Measurements from ENCODE around the gene TIMMDC1. TPM values are rescaled to one million over a fixed set of nuclear protein-coding genes. Genes with fewer than 3 reads are reported as not detected.

Gene TIMMDC1
- total RNA-seq, 4 donors from 2014 or later: 40.4 to 41.9 (median 40.5) TPM

DNA sequence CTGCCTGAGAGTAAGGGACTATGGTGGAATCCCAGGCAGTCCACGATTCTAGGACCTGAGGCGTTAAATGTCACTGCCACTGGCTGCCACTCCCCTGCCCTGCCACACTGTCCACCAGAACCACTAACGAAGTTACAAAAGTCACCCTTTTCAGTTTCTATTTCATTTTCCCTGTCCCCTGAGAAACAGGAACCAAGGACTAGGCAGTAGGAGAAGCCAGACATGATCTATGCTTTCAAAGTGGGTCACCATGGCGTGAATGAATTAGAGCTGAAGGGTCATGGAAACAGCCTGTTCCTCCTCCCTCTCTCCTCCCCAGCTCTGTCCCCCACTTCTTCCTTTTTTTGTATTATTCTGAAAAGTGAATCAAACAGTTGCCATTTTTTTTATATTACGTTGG lies 71.9 kb downstream of the TIMMDC1 start:
- no peak for DNase-seq (ENCODE audit: low spot score in 2 of 2)
- 79 to 81% methylated on average over 5 of the region's 5 CpGs for WGBS, 2 donors
- intact Hi-C loops (cut with DNase I; ENCODE audit: low total_unique reads): no loop called here
- TF ChIP-seq POLR2A (IDR thresholded peaks at IDR 0.05): no peak
- no peak overlapping the region for H3K4me3 ChIP-seq (ENCODE audit: low read depth, poor library complexity, severe bottlenecking)

- WGBS, 2 donors: 89 to 100% methylated on average over 1 of the region's 1 CpG
- TF ChIP-seq, protein P1, sequence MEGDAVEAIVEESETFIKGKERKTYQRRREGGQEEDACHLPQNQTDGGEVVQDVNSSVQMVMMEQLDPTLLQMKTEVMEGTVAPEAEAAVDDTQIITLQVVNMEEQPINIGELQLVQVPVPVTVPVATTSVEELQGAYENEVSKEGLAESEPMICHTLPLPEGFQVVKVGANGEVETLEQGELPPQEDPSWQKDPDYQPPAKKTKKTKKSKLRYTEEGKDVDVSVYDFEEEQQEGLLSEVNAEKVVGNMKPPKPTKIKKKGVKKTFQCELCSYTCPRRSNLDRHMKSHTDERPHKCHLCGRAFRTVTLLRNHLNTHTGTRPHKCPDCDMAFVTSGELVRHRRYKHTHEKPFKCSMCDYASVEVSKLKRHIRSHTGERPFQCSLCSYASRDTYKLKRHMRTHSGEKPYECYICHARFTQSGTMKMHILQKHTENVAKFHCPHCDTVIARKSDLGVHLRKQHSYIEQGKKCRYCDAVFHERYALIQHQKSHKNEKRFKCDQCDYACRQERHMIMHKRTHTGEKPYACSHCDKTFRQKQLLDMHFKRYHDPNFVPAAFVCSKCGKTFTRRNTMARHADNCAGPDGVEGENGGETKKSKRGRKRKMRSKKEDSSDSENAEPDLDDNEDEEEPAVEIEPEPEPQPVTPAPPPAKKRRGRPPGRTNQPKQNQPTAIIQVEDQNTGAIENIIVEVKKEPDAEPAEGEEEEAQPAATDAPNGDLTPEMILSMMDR (IDR thresholded peaks at IDR 0.05): no peak
- no peak for TF ChIP-seq POLR2A (IDR thresholded peaks at IDR 0.05)
- no peak for DNase-seq (ENCODE audit: low spot score in 2 of 2)
- intact Hi-C loops (cut with DNase I; ENCODE audit: low total_unique reads): no loop called here
- no peak overlapping the region for H3K4me3 ChIP-seq (ENCODE audit: low read depth, poor library complexity, severe bottlenecking)
Observed at GRCh38 chr3:119571230-119571629, 72.9 kb downstream of the TIMMDC1 start.

DNA sequence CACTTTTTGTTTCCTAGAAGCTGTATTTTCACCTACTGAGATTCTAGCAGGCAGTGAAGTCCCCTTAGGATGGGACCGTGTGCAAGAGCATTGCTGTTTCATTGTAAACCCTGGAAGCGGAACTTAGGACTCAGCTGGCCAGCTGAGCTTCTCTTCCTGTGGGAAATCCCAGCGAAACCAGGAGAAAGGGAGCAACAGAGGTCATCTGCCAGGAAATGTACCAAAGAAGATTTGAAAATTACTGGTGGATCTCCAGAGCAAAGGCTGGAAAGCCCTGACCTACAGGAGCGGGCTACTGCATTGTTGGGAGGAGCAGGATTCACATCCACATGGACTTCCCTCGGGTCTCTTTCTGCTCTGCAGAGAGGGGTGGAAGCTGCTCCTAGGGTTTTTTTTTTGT lies 73.3 kb downstream of the TIMMDC1 start:
- 43 to 74% methylated on average over 5 of the region's 5 CpGs for WGBS, 2 donors
- no peak for TF ChIP-seq POLR2A (IDR thresholded peaks at IDR 0.05)
- TF ChIP-seq, protein P1 (IDR thresholded peaks at IDR 0.05): no peak
- no peak for DNase-seq (ENCODE audit: low spot score in 2 of 2)
- intact Hi-C loops (cut with DNase I; ENCODE audit: low total_unique reads): no loop called here
- H3K4me3 ChIP-seq (ENCODE audit: low read depth, poor library complexity, severe bottlenecking): no peak overlapping the region

Other genes starting within 250 kb of the TIMMDC1 start
- gene ARHGAP31, start 204.2 kb upstream of the TIMMDC1 start, total RNA-seq: 10 to 100 TPM; 21.8 to 48.7 (median 22.9) TPM
- 10 to 100 TPM; 20.9 to 39.9 (median 29.9) TPM for gene TMEM39A, start 34.9 kb upstream of the TIMMDC1 start, total RNA-seq
- gene POGLUT1, start 29.6 kb upstream of the TIMMDC1 start, total RNA-seq: 10 to 100 TPM in 3 of 4 donors, 1 to 10 TPM in 1; 9.9 to 17.5 (median 13.4) TPM
- gene CD80, start 61.1 kb downstream of the TIMMDC1 start, total RNA-seq: not detected
- 1 to 10 TPM; 1.1 to 3.6 (median 2.1) TPM for gene ADPRH, start 80.9 kb downstream of the TIMMDC1 start, total RNA-seq
- gene PLA1A, start 99.3 kb downstream of the TIMMDC1 start, total RNA-seq: 1 to 10 TPM in 1 of 4 donors, under 1 TPM in 3; 0.34 to 2.6 (median 0.82) TPM
- gene POPDC2, start 162.0 kb downstream of the TIMMDC1 start, total RNA-seq: 1 to 10 TPM in 3 of 4 donors, under 1 TPM in 1; 0.97 to 1.9 (median 1.3) TPM
- gene COX17, start 178.9 kb downstream of the TIMMDC1 start, total RNA-seq: 10 to 100 TPM; 16.2 to 43.1 (median 29.9) TPM
- gene CFAP91, start 204.5 kb downstream of the TIMMDC1 start, total RNA-seq: 1 to 10 TPM in 3 of 4 donors, under 1 TPM in 1; 0.91 to 5.1 (median 1.7) TPM